ENCODE results near the gene TOR1B.

- TF ChIP-seq CTCF (IDR thresholded peaks at IDR 0.05), result no peak
- no peak for TF ChIP-seq POLR2A (IDR thresholded peaks at IDR 0.05)
These were observed 43.7 kb upstream of the TOR1B start for GRCh38 chr9:129759319-129759718.

Data from uterus (tissue), 2 donors.